NCI-H2227 treated with DMSO at 0.1 percent for 48 hours (cell line): Measurements from ENCODE around the gene NINL.
"Not testable (repeated sequence)": the region's sequence is repeated elsewhere in the genome, so short reads cannot be mapped to it uniquely, and the experiment has no call there.

Experiments used
- DNase-seq: peaks from one replicate; lab custom pipeline; 2025; lab: John Stamatoyannopoulos, UW

NINL gene

GRCh38 chr20:25532971-25533391 is 52.4 kb downstream of the NINL start:
- no peak for DNase-seq

GRCh38 chr20:25532015-25532751 is 53.1 kb downstream of the NINL start:
- DNase-seq: no peak

DNA sequence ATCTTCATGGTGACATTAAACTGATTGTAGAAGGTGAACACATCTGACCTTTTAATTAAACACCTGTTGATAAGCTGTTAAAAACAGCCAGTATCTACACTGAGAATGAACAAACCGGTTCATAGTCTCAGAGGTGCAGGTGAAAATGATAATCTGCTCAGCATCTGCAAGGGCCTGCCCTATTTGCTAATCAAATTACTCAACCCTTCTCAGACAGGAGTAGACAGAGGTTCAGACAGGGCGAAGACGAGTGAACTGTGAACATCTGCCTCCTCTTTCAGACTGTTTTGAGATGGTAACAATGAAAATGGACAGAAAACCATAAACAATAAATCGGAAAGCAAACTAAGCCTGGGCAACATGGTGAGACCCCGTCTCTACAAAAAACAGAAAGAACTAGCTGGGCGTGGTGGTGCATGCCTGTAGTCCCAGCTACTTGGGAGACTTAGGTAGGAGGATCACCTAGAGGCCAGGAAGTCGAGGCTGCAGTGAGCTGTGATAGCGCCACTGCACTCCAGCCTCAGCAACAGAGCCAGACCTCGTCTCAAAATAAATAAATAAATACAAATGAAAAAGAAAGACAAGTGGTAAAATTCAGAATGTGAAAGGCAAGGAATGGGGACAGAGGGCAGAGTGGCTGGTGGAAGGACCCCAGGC is 55.9 kb downstream of the NINL start:
- DNase-seq: no peak

DNA sequence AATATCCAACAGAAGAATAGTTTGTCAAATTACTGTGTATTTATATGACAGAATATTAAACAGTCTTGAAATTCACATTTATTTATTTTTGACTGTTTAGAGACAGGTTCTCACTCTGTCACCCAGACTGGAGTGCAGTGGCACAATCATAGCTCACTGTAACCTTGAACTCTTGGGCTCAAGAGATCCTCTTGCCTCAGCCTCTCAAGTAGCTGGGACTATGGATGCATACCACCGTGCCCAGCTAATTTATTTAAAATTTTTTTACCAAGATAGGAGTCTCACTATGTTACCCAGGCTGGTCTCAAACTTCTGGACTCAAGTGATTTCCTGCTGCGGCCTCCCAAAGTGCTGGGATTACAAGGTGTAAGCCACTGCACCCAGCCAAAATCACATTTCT is 57.4 kb downstream of the NINL start:
- DNase-seq: no peak

GRCh38 chr20:25526446-25526845 is 58.9 kb downstream of the NINL start:
- DNase-seq: no peak

GRCh38 chr20:25525867-25526266 is 59.5 kb downstream of the NINL start:
- DNase-seq: no peak

GRCh38 chr20:25525295-25525694 is 60.0 kb downstream of the NINL start:
- DNase-seq: no peak

DNA sequence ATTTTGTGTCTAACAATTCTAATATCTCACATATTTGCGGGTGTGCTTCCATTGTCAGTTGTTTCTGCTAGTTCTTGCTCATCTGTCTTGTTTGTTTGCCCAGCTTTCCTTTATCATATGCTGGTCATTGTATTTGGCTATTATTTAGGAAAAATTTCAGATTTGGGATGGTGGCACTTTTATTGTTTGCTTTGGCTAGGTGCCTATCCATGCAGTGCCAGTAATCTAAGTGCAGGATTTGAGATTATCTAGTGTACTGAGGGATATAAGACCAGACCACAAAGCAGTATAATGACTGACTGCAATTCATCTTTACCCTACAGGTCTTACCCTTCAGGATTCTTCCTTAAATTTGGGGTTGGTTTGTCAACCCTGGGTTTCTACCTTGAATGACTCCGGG is 63.9 kb downstream of the NINL start:
- DNase-seq: no peak

DNA sequence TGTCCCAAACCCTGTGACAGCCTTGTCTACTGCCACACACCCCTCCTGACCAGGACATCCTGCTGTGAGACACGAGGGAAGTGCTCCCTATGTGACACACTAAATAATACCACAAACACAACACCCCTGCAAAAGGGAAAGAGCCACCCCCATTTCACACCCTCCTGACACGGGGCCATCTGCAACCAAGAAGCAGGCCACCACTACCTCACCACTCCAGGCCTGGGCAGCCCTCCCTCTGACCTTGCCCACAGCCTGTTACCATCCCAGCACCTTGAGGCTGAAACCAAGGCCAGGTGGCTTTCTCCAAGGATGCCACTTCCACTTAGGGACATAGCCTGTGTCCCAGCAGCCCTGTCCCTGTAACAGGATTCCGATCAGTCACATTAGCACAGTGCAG is 68.2 kb downstream of the NINL start:
- DNase-seq: no peak

GRCh38 chr20:25514747-25515340 is 70.5 kb downstream of the NINL start:
- no peak for DNase-seq

GRCh38 chr20:25514195-25514594 is 71.1 kb downstream of the NINL start:
- no peak for DNase-seq

DNA sequence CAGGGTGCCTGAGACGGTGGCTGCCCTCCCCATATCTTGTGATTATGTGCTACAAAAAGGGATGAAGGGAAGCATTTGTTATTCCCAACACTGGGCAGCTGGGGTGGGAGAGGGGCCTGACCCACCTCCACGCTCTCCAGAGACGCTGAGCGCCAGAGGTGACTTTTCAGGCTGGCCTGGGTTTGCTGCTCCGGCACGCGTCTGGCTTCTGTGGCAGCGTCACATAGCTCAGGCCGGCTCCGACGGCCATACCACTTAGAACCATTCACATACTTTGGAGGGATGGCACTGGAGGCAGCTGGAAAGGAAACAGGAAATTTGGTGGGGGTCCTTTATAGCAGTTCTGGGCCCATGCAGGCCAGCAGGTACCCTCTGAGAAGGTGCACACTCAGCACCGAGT is 72.6 kb downstream of the NINL start:
- DNase-seq: no peak

GRCh38 chr20:25511183-25511582 is 74.1 kb downstream of the NINL start:
- DNase-seq: no peak

DNA sequence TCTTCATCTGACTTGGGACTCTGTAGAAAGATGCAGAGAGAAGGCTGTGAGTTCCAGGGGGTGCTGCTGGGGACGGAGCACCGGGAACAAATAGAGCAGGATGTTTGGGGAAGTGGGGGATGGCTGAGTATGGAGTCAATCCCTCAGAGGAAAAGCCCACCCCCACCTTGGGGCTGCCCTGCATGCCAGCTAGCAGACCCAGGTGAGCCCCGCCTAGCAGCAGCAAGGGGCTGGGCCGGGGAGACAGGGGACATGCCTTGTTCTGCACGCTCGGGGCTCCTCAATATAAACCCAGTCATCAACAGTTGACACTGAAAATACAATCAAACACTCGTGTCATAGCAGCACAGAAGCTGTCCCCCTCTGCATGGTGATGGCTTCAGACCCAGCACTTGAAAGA is 74.6 kb downstream of the NINL start:
- no peak for DNase-seq

- no peak for DNase-seq
Measured at GRCh38 chr20:25510202-25510601, 75.1 kb downstream of the NINL start.

DNA sequence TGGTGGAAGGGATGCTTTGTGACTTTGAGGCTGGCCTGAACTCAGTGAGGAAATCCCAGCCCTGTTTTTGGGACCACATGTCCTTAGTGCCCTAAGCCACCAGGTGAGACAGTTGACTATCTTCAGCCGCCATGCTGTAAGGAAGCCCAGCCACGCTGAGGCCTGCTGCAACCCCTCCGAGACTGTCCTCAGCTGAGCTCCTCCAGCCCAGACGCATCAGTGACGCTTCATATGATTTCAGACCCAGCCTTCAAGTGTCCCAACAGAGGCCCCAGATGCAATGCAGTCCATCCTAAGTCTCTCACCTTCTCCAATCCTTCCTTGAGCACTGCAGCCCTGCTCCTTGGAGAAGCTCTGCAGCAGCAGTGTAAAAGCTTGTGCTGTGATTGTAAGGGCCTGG is 76.2 kb downstream of the NINL start:
- no peak for DNase-seq

DNA sequence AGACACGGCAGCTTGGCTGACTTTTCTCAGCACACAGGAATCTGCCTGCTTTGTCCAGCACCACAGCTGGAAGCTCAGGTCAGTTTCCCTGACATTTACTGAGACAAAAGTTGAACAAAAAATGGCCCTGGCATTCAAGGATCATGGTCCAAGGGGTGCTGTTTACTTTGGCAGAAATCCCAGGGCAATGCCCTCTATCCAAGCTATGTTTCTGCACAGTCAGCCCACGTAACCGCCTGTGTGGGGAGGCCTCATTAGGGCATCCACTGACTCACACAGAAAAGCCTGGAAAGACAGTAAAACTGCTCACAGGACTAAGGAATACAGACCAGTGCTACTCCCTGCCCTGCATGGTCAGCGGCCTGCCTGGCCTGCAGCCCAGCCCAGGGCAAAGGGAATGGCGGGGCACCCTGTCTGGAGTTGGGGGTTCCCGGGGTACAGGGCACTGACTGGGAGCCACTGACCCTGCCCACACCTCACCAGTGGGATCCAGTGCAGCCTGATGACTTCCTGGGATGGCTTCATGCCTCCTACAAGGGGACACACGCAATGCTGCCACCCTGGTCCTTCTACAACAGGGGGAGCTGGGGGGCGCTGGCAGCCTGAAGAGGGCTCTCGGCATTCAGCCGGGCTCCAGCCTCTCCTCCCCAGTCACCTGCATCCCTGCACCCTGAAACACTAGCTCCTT is 77.1 kb downstream of the NINL start:
- DNase-seq: no peak

DNA sequence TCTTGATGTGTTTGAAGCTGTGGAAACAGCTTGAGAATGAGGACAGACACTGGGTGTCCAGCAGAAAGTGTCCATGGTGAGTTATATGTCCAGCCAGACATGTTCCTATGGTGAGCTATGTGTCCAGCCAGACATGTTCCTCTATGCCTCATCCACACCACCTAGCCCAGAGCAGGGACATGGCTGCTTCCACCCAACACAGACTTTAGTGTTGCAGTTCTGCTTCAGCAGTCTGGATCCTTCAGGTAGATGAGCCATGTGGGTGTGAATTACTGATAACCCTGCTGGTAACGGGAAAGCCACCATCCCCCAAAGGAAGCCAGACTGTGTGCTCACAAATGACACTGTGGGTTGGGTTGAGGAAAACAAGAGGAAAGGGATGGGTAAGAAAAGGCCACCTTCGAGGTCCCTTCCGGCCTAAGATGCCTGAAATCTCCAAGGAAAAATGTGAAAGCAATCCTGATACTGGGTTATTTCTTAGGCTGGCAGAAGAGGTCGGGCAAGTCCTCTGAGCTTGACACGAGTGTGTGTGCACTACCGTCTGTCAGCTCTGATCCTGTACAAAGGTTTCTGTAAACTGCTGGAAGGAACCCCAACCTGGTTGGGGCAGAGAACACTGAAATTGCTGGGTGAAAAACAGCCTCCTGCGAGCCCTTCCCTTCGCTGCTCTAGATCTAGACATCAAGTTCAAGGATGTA is 77.8 kb downstream of the NINL start:
- DNase-seq: no peak

DNA sequence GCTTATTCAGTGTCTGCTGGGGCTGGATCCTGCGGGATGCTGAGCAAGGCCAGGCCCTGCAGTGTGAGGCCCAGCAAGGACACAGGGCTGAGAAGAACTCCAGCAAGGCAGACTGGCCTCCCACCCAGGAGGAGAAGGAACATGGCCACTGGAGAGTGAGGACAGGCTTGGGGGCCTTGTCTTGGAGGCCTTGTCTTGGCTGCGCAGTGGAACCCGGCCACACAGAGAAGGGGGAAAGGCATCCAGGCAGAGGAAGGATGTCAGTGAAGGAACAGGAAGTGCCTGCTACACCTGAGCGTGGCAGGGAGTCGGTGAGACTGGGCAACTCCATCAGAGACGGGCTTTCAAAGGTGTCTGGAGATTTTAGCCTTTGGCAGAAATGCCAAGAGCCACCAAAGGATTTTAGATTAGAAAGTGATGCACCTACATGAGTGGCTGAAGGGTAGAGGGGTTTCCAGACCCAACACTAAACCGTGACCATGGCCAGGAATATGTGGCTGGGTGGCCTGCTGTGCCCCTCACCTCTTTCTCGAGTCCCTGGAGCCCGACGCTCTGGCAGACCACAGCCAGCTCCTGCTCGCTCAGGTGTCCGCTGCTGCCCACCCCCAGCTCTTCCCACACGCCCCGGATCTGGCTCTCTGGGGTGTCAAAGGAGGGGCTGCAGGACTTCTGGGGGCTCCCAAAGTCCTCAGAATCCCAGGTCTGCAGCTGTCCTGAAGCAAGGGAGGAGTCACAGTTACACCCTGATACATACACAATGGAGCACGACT is 80.8 kb downstream of the NINL start:
- no peak for DNase-seq

- DNase-seq: no peak
Measured at GRCh38 chr20:25503936-25504335, 81.4 kb downstream of the NINL start.

- DNase-seq: not testable (repeated sequence)
Measured at GRCh38 chr20:25503051-25503639, 82.2 kb downstream of the NINL start.
